Heart left ventricle (tissue), 16 donors: ENCODE results near the gene NTSR2. TPM values are rescaled to one million over a fixed set of nuclear protein-coding genes. Genes with fewer than 3 reads are reported as not detected.
A peak's percentile ranks its signal among the peaks of the same experiment; 100 is the strongest.

ENCODE experiments used
- ATAC-seq, 4 donors: fragments of 200-7000 bp; cut with Tn5 transposase; one replicate each; pipeline ENCODE4 v1.9.1; 2020 to 2022; ENCODE audit warnings: moderate library complexity in 4 of 4, mild to moderate bottlenecking in 3 of 4, moderate number of reproducible peaks in 1 of 4
- DNase-seq, 5 donors: peaks; one replicate each; pipeline ENCODE4 v3.0.0-alpha.2; 2020
- H3K27ac ChIP-seq, 12 donors: fragments of 200-600 bp; sonication (generic) in 4 of 12; one replicate each; pipeline versions ENCODE4 v1.5.0 to v1.8.0; 2016 to 2022; ENCODE audit warnings: mild to moderate bottlenecking in 2 of 12
- H3K27me3 ChIP-seq, 9 donors: fragments of 200-600 bp; sonication (generic) in 2 of 9; one replicate each; pipeline versions ENCODE4 v1.5.1 to v1.8.0; 2016 to 2022; ENCODE audit warnings: mild to moderate bottlenecking in 3 of 9
- H3K36me3 ChIP-seq, 9 donors: fragments of 200-600 bp; sonication (generic) in 2 of 9; one replicate each; pipeline versions ENCODE4 v1.5.0 to v1.8.0; 2018 to 2022; ENCODE audit warnings: mild to moderate bottlenecking in 2 of 9
- H3K4me1 ChIP-seq, 12 donors: fragments of 200-600 bp; sonication (generic) in 4 of 12; one replicate each; pipeline versions ENCODE4 v1.5.0 to v1.8.0; 2016 to 2022; ENCODE audit warnings: mild to moderate bottlenecking in 3 of 12
- H3K4me3 ChIP-seq, 12 donors: fragments of 200-600 bp; sonication (generic) in 4 of 12; one replicate each; pipeline versions ENCODE4 v1.5.0 to v1.8.0; 2017 to 2022; ENCODE audit warnings: mild to moderate bottlenecking in 9 of 12, moderate library complexity in 4 of 12
- H3K9me3 ChIP-seq, 12 donors: fragments of 200-600 bp; sonication (generic) in 4 of 12; one replicate each; pipeline versions ENCODE4 v1.5.0 to v1.8.0; 2016 to 2022; ENCODE audit warnings: mild to moderate bottlenecking in 1 of 12
- CTCF ChIP-seq, 12 donors: fragments of 200-600 bp; sonication (generic) in 4 of 12; IDR thresholded peaks; one replicate each; pipeline versions ENCODE4 v1.5.0 to v1.8.0; 2018 to 2022; ENCODE audit warnings: antibody characterized with exemption in 12 of 12, mild to moderate bottlenecking in 5 of 12
- POLR2A ChIP-seq, 2 donors: fragments of 450-650 bp; IDR thresholded peaks; one replicate each; pipeline ENCODE4 v1.6.1; 2017; ENCODE audit warnings: antibody characterized with exemption in 2 of 2, mild to moderate bottlenecking in 2 of 2, moderate library complexity in 2 of 2
- WGBS, 4 donors: extraction: QIAGEN DNeasy Blood & Tissue Kit in 2 of 4; methylation state at CpG; one replicate each; pipeline versions ENCODE4 v1.1.5 to v1.1.7; 2013 to 2018; 5-methylcytosine and 5-hydroxymethylcytosine counted together
- intact Hi-C, 10 donors: fragments of 100-400 bp; cut with DNase I; formaldehyde crosslinking; loops; one replicate each; pipeline versions ENCODE4 v1.11.1 to v1.14.2; 2022
- polyA plus RNA-seq, 2 donors: library from polyadenylated mRNA; stranded (reverse); fragments of 200-250 nt; gene quantifications; one replicate each; pipeline ENCODE4 v1.2.3, GENCODE V29; 2013
- total RNA-seq, 9 donors: library from RNA; depleted of rRNA in 2 of 9; stranded (reverse); fragments of >200 nt in 2 of 9; fragmentation: NEBNext Ultra II Directional in 3 of 9; extraction: Animal tissue kit (Norgen Biotek cat#: 25700) in 3 of 9; gene quantifications; one replicate each; pipeline versions ENCODE4 v1.1.0 to v1.2.4, GENCODE V29; 2016 to 2023
- donor health status: ischemic (EF 13 %, LVEDD 7.1; RV severe dilation, severe dysfunction).
- donor health status: healthy with polysubstance abuse.
- donor health status: DM: no; HTN: yes; CAD: no.
- donor health status: DM: no; HTN: no; CAD: no.
- donor health status: ischemic (EF 25% LVEDD 6.9; RV normal size, moderate dysfunction).
- donor health status: ischemic (EF 25% LVEDD 5.7; RV mildly dilated, moderate dysfunction).
- donor health status: healthy.
- donor health status: DM: yes; HTN: yes; CAD: no.
- donor health status: ischemic (EF 35%, LVEDD 5.7; RV mildly dilated, moderate dysfunction).
- donor health status: nonischemic (EF 11% LVEDD 7.7; RV severe dilation, severe dysfunction).
- donor health status: DM: yes; HTN: yes; CAD: no.
- donor health status: PGD.
- donor health status: ischemic (EF 29% LVEDD 5.4; RV normal size, mild dysfunction).
- donor health status: nonischemic (EF 23%, LVEDD 6.1; RV moderate dilation, normal function).

Gene NTSR2
- total and polyA plus RNA-seq, 11 donors, result 0.04 to 0.16 TPM; not detected in 9

GRCh38 chr2:11696736-11697102, 26.7 kb upstream of the NTSR2 start:
- TF ChIP-seq POLR2A (IDR thresholded peaks at IDR 0.05), result no peak
- TF ChIP-seq CTCF (IDR thresholded peaks at IDR 0.05), result no peak
- Histone ChIP-seq H3K4me1 (peaks cover 2 to 40% (median 18%) of the 10 kb centered on the region in 12 donors), H3K27ac (peak overlapping the region in 3 of 12 donors; percentile 70 to 80 (median 77)), H3K27me3 (no peaks in the 10 kb centered on the region), H3K36me3 (no peaks in the 10 kb centered on the region), H3K9me3 (no peaks in the 10 kb centered on the region), H3K4me3 (no peak overlapping the region)
- no peak for ATAC-seq
- DNase-seq, result no peak
- intact Hi-C loops, result loop anchor here in 2 of 10 donors (5.0 to 10.0 kb wide), 2 partner anchors 51 to 1308 kb away; partner anchors contain the start of gene LPIN1 (in 1 of the 2)
- 72 to 91% (median 75%) methylated on average over 9 of the region's 9 CpGs for WGBS, 4 donors

GRCh38 chr2:11695576-11695975, 25.6 kb upstream of the NTSR2 start:
- 91 to 99% (median 95%) methylated on average over 2 of the region's 2 CpGs for WGBS, 4 donors

GRCh38 chr2:11692966-11693521, 23.0 kb upstream of the NTSR2 start:
- TF ChIP-seq POLR2A (IDR thresholded peaks at IDR 0.05) (no peak), CTCF (IDR thresholded peaks at IDR 0.05) (peak; percentile 68 to 86 (median 76))
- no peaks in the 10 kb centered on the region for H3K27me3 ChIP-seq
- no peak overlapping the region for H3K4me3 ChIP-seq
- peaks cover 2 to 46% (median 20%) of the 10 kb centered on the region in 12 donors for H3K4me1 ChIP-seq
- ATAC-seq (peak; percentile 29 to 50 (median 46)), DNase-seq (peak in 3 of 5 donors; percentile 50 to 57 (median 54))
- intact Hi-C loops, result loop anchor here in 8 of 10 donors (1.0 to 10.0 kb wide), 7 partner anchors 54 to 1312 kb away; partner anchors contain the start of gene LPIN1 (in 2 of the 8)
- no peaks in the 10 kb centered on the region for H3K9me3 ChIP-seq
- no peak overlapping the region for H3K27ac ChIP-seq
- WGBS, 4 donors, result 17 to 19% (median 18%) methylated on average over 9 of the region's 9 CpGs
- no peaks in the 10 kb centered on the region for H3K36me3 ChIP-seq

More at GRCh38 chr2:11695576-11695975, 25.6 kb upstream of the NTSR2 start:
- H3K27me3 ChIP-seq, result no peaks in the 10 kb centered on the region
- no peak for ATAC-seq
- no peak for TF ChIP-seq CTCF (IDR thresholded peaks at IDR 0.05)
- TF ChIP-seq POLR2A (IDR thresholded peaks at IDR 0.05), result no peak
- no peaks in the 10 kb centered on the region for H3K36me3 ChIP-seq
- DNase-seq, result no peak
- H3K9me3 ChIP-seq, result no peaks in the 10 kb centered on the region
- intact Hi-C loops, result loop anchor here in 2 of 10 donors (5.0 to 10.0 kb wide), 2 partner anchors 52 to 1309 kb away; partner anchors contain the start of gene LPIN1 (in 1 of the 2)
- peaks cover 2 to 45% (median 18%) of the 10 kb centered on the region in 12 donors for H3K4me1 ChIP-seq
- H3K27ac ChIP-seq, result no peak overlapping the region
- no peak overlapping the region for H3K4me3 ChIP-seq

- H3K4me3 ChIP-seq, result no peak overlapping the region
- 78 to 86% (median 84%) methylated on average over 5 of the region's 5 CpGs for WGBS, 4 donors
- ATAC-seq (no peak), DNase-seq (no peak)
- H3K27ac ChIP-seq, result peak overlapping the region in 1 of 12 donors; percentile 58
- no peaks in the 10 kb centered on the region for H3K9me3 ChIP-seq
- H3K27me3 ChIP-seq, result no peaks in the 10 kb centered on the region
- TF ChIP-seq CTCF (IDR thresholded peaks at IDR 0.05) (no peak), POLR2A (IDR thresholded peaks at IDR 0.05) (no peak)
- H3K4me1 ChIP-seq, result peaks cover 0 to 36% (median 14%) of the 10 kb centered on the region in 12 donors
- intact Hi-C loops, result loop anchor here in 4 of 10 donors (5.0 to 10.0 kb wide), 3 partner anchors 56 to 1314 kb away; partner anchors contain the start of gene LPIN1 (in 2 of the 4)
- H3K36me3 ChIP-seq, result no peaks in the 10 kb centered on the region
These were observed 21.2 kb upstream of the NTSR2 start for GRCh38 chr2:11691076-11691660.
